Measurements from ENCODE around the gene IFT74.

GRCh38 chr9:27089706-27090105 is 133.5 kb downstream of the IFT74 start:
- no peak for TF ChIP-seq POLR2AphosphoS5 (IDR thresholded peaks at IDR 0.05; ENCODE audit: low read depth, low read length)
- TF ChIP-seq POLR2A (IDR thresholded peaks at IDR 0.05; ENCODE audit: low read depth, low read length), result no peak

Measured in GM12892 (cell line).